ENCODE data around the gene NCKAP5.

GRCh38 chr2:133574186-133574585, 5.9 kb upstream of the NCKAP5 start:
- no peak for TF ChIP-seq CTCF (IDR thresholded peaks at IDR 0.05)
- TF ChIP-seq POLR2A (IDR thresholded peaks at IDR 0.05), result no peak
